Activated naive CD8-positive, alpha-beta T cell treated with anti-CD3 and anti-CD28 coated beads, Interleukin-2, amount 50 U/mL, for 24 hours (primary cell): ENCODE results near the gene PTPRCAP.

Experiments
- ATAC-seq: fragments of 150-1000 bp; cut with Tn5 transposase; one replicate; pipeline ENCODE4 v1.10.0; 2021
- DNase-seq: peaks from one replicate; pipeline ENCODE4 v3.0.0; 2021
- H3K27ac Mint-ChIP-seq: one replicate; pipeline ENCODE4 v1.8.0; 2021; ENCODE audit warnings: mild to moderate bottlenecking, mixed read lengths
- H3K27me3 Mint-ChIP-seq: one replicate; pipeline ENCODE4 v1.8.0; 2021; ENCODE audit warnings: mixed read lengths
- H3K36me3 Mint-ChIP-seq: one replicate; pipeline ENCODE4 v1.8.0; 2021; ENCODE audit warnings: low read depth, mixed read lengths
- H3K4me1 Mint-ChIP-seq: one replicate; pipeline ENCODE4 v1.8.0; 2021; ENCODE audit warnings: mixed read lengths
- H3K4me3 Mint-ChIP-seq: one replicate; pipeline ENCODE4 v1.8.0; 2021; ENCODE audit warnings: mild to moderate bottlenecking, moderate library complexity, mixed read lengths
- H3K9me3 Mint-ChIP-seq: one replicate; pipeline ENCODE4 v1.8.0; 2021; ENCODE audit warnings: mixed read lengths

The PTPRCAP gene

GRCh38 chr11:67396587-67397389 is 40.7 kb downstream of the PTPRCAP start:
- Mint-ChIP-seq H3K9me3 (no peaks in the 10 kb centered on the region), H3K27me3 (no peaks in the 10 kb centered on the region), H3K4me1 (peaks cover 46% of the 10 kb centered on the region), H3K36me3 (peaks cover 35% of the 10 kb centered on the region), H3K4me3 (no peak overlapping the region), H3K27ac (peak overlapping the region; percentile 73)
- no peak for ATAC-seq
- DNase-seq: no peak

- no peak overlapping the region for H3K4me3 Mint-ChIP-seq
- no peak overlapping the region for H3K27ac Mint-ChIP-seq
- H3K27me3 Mint-ChIP-seq: no peaks in the 10 kb centered on the region
- DNase-seq (no peak), ATAC-seq (no peak)
- no peaks in the 10 kb centered on the region for H3K9me3 Mint-ChIP-seq
- H3K36me3 Mint-ChIP-seq: peaks cover 35% of the 10 kb centered on the region
- H3K4me1 Mint-ChIP-seq: peaks cover 50% of the 10 kb centered on the region
Observed at GRCh38 chr11:67396259-67396581, 41.3 kb downstream of the PTPRCAP start.

GRCh38 chr11:67395555-67396258 is 41.8 kb downstream of the PTPRCAP start:
- Mint-ChIP-seq H3K27me3 (no peaks in the 10 kb centered on the region), H3K4me3 (no peak overlapping the region), H3K36me3 (peaks cover 34% of the 10 kb centered on the region), H3K9me3 (no peaks in the 10 kb centered on the region), H3K4me1 (peaks cover 55% of the 10 kb centered on the region), H3K27ac (no peak overlapping the region)
- no peak for DNase-seq
- no peak for ATAC-seq

GRCh38 chr11:67393990-67394389 is 43.5 kb downstream of the PTPRCAP start:
- Mint-ChIP-seq H3K27me3 (no peaks in the 10 kb centered on the region), H3K4me1 (peaks cover 50% of the 10 kb centered on the region), H3K36me3 (peaks cover 22% of the 10 kb centered on the region), H3K4me3 (peak overlapping the region; percentile 64), H3K27ac (peak overlapping the region; percentile 49), H3K9me3 (no peaks in the 10 kb centered on the region)
- ATAC-seq (no peak), DNase-seq (no peak)

- Mint-ChIP-seq H3K27me3 (no peaks in the 10 kb centered on the region), H3K27ac (no peak overlapping the region), H3K4me3 (peak overlapping the region; percentile 92), H3K36me3 (peaks cover 20% of the 10 kb centered on the region), H3K9me3 (no peaks in the 10 kb centered on the region), H3K4me1 (peaks cover 48% of the 10 kb centered on the region)
- DNase-seq (no peak), ATAC-seq (no peak)
Observed at GRCh38 chr11:67393437-67393836, 44.0 kb downstream of the PTPRCAP start.

- ATAC-seq (no peak), DNase-seq (no peak)
- Mint-ChIP-seq H3K36me3 (peaks cover 11% of the 10 kb centered on the region), H3K27ac (peak overlapping the region; percentile 73), H3K27me3 (no peaks in the 10 kb centered on the region), H3K4me3 (peak overlapping the region; percentile 92), H3K4me1 (peaks cover 40% of the 10 kb centered on the region), H3K9me3 (no peaks in the 10 kb centered on the region)
Observed at GRCh38 chr11:67392183-67392715, 45.2 kb downstream of the PTPRCAP start.

GRCh38 chr11:67391304-67392182 is 45.9 kb downstream of the PTPRCAP start, which contains the start of gene RAD9A:
Gene RAD9A (plus strand): TSS chr11:67391986. CDS start chr11:67392045, 59 bp downstream.
- Mint-ChIP-seq H3K36me3 (peaks cover 8% of the 10 kb centered on the region), H3K4me1 (peaks cover 35% of the 10 kb centered on the region), H3K27me3 (no peaks in the 10 kb centered on the region), H3K9me3 (no peaks in the 10 kb centered on the region), H3K4me3 (peak within 1 kb of the TSS; percentile 92), H3K27ac (peak within 1 kb of the TSS; percentile 81)
- peak; percentile 94 for DNase-seq
- ATAC-seq: peak; percentile 56

- H3K4me3 Mint-ChIP-seq: peak overlapping the region; percentile 92
- no peaks in the 10 kb centered on the region for H3K27me3 Mint-ChIP-seq
- H3K4me1 Mint-ChIP-seq: peaks cover 35% of the 10 kb centered on the region
- H3K36me3 Mint-ChIP-seq: peaks cover 5% of the 10 kb centered on the region
- H3K27ac Mint-ChIP-seq: peak overlapping the region; percentile 81
- no peak for DNase-seq
- H3K9me3 Mint-ChIP-seq: no peaks in the 10 kb centered on the region
- ATAC-seq: no peak
Observed at GRCh38 chr11:67390947-67391303, 46.6 kb downstream of the PTPRCAP start.

- peak; percentile 56 for ATAC-seq
- Mint-ChIP-seq H3K27me3 (no peaks in the 10 kb centered on the region), H3K9me3 (no peaks in the 10 kb centered on the region), H3K36me3 (peaks cover 5% of the 10 kb centered on the region), H3K4me1 (peaks cover 40% of the 10 kb centered on the region), H3K27ac (peak overlapping the region; percentile 59), H3K4me3 (peak overlapping the region; percentile 51)
- DNase-seq: peak; percentile 72
Observed at GRCh38 chr11:67389477-67389876, 48.0 kb downstream of the PTPRCAP start.

- H3K9me3 Mint-ChIP-seq: no peaks in the 10 kb centered on the region
- peaks cover under 1% of the 10 kb centered on the region for H3K27me3 Mint-ChIP-seq
- no peak overlapping the region for H3K27ac Mint-ChIP-seq
- ATAC-seq: no peak
- no peaks in the 10 kb centered on the region for H3K36me3 Mint-ChIP-seq
- no peak for DNase-seq
- H3K4me3 Mint-ChIP-seq: no peak overlapping the region
- H3K4me1 Mint-ChIP-seq: peaks cover 27% of the 10 kb centered on the region
Observed at GRCh38 chr11:67387518-67387917, 50.0 kb downstream of the PTPRCAP start.

- Mint-ChIP-seq H3K4me3 (no peak overlapping the region), H3K27ac (no peak overlapping the region), H3K27me3 (peaks cover 2% of the 10 kb centered on the region), H3K9me3 (no peaks in the 10 kb centered on the region), H3K4me1 (peaks cover 25% of the 10 kb centered on the region), H3K36me3 (no peaks in the 10 kb centered on the region)
- no peak for DNase-seq
- ATAC-seq: no peak
Observed at GRCh38 chr11:67387069-67387468, 50.4 kb downstream of the PTPRCAP start.
